ENCODE results near the gene UMOD.

GRCh38 chr16:20317117-20317516 lies 35.4 kb downstream of the UMOD start:
- no peak for TF ChIP-seq POLR2A (IDR thresholded peaks at IDR 0.05; ENCODE audit: low read length)
- TF ChIP-seq GATA1 (IDR thresholded peaks at IDR 0.05; ENCODE audit: low read depth, low read length), result no peak

Data from erythroblast (primary cell).